ENCODE measurements around the gene CACNA1I. TPM values are rescaled to one million over a fixed set of nuclear protein-coding genes. Genes with fewer than 3 reads are reported as not detected.
A peak's percentile ranks its signal among the peaks of the same experiment; 100 is the strongest.

CACNA1I gene
- total RNA-seq, 1 experiment from 2014 or later: not detected

DNA sequence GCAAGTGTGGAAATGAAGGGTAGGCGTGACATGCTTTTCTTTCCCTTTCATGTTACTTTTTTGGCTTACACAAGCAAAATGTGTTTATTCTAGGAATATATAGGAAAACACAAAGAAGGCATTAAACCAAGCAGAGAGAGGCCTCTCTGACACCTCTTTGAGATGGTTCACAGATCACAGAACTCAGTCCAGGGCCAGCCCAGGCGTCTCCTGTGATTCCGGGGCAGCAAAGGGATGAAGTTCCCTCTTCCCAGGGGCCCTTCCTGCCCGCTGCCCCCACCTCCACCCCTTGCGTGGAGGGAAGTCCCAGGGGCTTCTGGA is 78.0 kb downstream of the CACNA1I start:
- DNase-seq (ENCODE audit: low read depth): no peak

DNA sequence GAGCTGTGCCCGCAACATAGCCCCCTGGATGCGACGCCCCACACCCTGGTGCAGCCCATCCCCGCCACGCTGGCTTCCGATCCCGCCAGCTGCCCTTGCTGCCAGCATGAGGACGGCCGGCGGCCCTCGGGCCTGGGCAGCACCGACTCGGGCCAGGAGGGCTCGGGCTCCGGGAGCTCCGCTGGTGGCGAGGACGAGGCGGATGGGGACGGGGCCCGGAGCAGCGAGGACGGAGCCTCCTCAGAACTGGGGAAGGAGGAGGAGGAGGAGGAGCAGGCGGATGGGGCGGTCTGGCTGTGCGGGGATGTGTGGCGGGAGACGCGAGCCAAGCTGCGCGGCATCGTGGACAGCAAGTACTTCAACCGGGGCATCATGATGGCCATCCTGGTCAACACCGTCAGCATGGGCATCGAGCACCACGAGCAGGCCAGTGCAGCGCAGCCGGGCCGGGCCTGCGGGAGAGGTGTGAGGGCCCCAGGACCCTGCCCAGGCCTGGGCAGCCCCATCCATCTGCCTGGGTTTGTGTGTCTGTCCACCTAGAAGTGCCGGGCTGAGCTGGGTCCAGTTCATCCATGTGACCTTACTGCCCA is 79.0 kb downstream of the CACNA1I start:
- no peak for DNase-seq (ENCODE audit: low read depth)

DNA sequence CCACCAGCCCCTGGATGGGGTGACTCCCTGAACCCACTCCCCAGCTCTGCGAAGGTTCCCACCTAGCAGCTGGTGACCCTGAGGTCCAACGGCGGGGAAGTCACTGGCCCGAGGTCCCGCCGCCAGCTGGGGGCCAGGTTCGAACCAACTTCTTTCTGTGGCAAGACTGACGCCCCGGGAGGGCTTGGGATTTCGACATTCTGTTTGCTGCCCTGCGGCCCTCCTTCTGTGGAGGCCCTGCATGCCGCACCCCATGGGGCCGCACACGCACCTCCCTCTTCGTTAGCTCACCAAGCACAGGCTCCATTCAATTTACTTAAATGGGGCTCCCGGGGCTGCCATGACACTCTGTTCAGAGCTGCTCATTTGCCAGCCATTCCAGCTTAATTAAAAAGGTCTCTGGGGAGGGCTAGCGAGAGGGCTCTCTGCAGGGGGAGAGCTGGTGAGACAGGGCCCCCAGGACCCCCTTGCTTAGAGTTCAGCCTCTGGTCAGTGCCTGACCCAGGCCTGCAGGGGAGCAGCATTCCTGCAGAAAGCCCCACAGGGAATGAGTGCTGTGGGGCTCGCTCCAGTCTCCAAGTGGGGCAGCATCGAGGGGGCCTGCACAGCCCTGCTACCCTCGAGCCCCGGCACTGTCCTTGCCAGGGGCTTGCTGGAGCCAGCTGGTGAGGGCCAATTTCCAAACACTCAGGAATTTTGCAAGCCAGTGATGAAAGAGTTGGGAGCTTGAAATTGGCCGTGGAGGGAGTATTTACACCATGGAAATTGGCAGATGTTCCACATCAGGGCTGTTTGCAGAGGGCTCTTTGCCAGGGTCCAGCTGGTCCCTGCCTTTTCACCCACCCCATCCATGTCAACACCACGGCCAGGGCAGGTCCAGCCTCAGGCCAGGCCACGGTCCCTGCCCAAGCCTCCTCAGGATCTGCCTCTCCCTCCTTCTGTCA is 80.8 kb downstream of the CACNA1I start:
- DNase-seq (ENCODE audit: low read depth): no peak

DNA sequence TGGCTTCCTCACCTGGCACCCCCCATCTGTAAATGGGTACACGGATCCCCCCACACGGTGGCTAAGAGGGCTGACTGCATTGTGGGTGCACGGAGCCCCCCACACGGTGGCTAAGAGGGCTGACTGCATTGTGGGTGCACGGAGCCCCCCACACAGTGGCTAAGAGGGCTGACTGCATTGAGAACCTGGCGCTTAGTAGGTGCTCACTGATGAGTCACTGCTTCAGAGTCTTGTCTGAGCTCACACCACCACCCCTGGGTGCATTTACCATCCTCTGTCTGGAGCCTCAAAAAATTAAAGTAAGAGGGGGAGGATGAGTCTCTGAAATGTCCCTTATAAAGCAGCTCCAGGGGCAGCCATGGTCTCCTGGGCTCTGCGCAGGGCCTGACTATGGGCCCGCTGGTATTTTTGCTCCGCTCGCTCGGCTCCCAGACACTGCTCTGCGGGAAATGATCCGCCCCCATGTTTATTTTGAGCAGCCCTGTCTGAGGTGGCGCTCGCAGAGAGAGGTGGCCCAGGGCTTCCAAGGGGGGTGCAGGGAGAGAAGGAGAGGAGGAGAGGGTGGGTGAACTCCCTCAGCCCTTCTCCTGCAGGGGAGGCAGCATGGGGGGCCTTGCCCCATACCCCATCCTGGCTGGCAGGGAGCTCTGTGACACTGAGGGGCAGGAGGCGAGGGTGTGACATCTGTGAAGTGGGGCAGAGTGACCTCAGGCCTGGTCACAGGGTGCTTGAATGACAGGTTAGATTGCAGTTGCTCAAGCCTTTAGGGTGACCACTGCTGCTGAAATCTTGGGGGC is 82.6 kb downstream of the CACNA1I start:
- DNase-seq (ENCODE audit: low read depth): no peak

DNA sequence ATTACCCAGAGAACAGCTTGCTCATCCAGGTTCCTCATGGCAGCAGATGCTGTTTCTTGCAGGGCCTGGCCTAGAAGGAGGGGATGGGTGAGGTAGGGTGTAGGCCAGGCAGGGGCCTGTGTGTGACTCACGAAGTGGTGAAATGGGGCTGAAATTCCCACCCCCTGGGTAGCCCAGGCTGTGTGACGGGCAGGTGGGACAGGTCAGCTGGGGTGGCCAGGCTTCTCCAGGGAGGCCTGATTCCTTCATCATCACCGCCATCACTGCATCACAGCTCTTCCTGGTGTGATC is 83.2 kb downstream of the CACNA1I start:
- DNase-seq (ENCODE audit: low read depth): no peak

DNA sequence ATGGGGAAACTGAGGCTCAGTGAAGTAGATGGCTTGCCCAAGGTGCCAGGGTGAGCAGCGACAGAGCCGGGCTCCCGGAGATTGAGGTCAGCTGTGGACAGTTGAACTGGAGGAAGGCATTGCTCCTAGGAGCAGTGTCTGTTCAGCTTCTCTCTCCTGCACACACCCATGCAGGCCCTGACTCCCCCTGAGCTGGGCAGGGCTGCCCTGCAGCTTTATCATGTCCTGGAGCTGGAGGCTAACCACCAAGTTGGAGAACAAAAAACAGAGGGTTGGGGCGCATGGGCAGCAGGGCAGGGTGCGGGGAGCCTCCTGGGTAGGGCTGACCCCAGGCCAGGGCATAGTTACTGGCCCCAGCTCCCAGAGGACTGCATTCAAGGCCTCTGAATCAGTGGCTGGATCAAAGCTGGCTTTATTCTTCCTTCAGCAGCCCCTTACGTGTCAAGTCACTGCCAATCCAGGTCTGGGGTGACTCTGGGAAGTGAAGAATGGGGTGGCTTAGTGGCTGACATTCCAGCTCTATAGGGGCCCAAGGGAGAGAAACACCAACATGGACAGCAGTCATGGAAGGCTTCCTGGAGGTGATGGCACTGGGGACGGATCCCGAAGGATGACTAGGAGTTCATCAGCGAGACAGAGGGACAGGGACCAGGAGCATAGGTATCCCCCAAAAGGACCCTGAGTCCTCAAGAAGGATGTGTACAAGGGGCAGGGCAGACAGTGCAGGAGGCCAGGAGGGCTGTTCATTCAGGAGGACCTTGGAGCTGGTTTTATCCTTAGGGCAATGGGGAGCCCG is 83.8 kb downstream of the CACNA1I start:
- no peak for DNase-seq (ENCODE audit: low read depth)

DNA sequence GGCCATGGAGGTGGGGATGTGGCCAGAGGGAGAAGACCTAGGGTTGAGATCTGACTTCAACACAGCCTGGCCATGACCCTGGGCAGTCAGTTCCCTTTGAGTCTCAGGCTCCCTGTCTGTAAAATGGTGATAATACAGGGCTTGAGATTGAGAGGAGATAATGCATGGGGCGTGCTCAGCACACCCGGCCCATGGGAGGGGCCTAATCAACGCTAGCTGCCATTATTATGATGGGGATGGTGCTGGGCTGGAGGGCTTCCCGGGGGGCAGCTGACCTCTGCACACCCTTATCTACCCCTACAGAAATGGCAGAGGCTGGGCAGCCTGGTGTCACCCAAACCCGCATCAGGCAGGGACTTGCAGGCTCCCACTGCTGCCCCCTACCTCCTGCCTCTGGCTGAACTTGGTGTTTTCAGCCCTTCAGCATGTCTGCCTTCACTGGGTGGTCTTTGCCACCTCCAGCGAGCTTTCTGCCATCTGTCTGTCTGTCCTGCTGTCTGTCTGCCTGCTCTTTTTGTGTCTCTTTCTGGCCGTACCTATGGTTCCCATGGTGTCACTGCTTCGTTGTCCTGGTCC is 84.5 kb downstream of the CACNA1I start:
- no peak for DNase-seq (ENCODE audit: low read depth)

DNA sequence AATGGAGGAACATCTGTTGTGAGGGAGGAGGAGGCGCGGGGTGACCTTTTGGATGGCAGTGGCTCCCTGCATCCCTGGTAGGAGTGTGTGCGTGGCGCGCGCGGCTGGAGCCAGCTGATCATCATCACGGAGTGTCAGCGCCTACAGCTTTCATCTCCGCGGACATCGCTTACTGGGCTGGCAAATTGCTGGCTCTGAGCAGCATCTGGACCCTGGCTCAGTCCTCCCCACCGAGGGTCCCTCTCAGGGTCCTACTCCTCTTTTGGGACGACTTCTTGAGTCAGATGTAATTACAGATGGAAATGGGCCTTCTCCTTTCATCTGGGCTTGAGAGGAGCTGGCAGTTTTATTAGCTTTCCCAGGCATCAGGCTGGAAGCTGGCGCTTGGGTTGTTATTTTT is 85.3 kb downstream of the CACNA1I start:
- no peak for DNase-seq (ENCODE audit: low read depth)

DNA sequence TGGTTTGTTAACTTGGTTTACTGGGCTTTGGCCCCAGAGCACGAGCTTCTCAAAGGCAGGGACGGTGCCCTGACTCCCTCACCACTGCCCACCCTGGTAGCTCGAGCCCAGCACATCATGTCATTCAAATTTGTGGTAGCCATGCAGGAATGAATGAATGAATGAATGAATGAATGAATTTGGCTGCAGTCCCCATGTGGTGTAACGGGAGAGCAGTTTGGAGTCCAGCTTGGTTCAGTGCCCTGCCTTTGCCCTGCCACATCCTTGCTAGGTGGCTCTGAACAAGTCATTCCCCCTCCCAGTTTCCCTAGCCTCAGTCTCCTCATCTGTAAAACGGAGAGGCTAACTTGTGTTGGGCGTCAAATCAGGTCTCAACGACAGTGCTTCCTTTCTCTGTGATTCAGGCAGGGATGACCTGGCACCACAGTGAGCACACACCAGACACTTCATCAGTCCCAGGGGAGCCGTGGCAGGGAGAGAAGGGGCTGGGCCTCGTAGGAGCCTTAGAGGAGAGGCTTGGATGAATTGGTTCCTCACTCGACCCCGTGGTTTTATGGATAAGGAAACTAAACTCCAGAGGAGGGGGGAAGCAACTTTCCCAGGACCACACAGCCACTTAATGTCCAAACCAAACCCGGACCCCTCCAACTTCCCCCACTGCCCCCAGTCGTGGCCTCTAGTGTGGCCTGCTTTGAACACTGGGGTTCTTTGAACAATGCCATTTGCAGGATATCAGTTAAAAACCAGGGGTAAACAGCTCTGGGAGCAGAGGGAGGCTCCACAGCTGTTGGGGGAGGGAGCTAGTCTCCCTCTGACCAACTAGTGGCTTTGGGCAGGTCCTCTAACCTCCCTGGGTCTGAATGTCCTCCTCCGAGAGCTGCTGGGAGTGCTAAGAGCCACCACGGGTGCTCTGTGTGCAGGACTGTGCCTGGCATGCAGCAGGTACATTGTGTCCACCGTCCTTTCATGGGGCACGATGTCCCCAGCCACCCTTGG is 86.2 kb downstream of the CACNA1I start:
- peak; percentile 14 for DNase-seq (ENCODE audit: low read depth)

DNA sequence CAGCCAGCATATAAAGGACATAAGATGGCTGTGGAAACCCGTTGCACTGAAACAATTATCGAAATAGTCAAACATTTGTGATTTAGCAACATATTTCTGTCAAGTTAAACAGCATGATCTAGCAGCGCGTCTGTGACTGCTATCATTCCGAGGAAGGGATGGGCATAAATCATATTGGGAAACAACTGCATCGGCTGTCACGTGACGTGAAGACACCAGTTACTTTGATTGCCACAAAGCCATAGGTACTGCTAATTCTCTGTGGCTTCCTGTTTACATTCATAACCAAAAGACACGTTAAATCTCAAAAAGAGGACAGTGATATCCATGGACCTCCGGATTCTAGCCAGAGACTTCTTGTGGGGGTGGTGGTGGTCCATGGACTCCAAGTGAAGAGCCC is 87.8 kb downstream of the CACNA1I start:
- peak; percentile 31 for DNase-seq (ENCODE audit: low read depth)

DNA sequence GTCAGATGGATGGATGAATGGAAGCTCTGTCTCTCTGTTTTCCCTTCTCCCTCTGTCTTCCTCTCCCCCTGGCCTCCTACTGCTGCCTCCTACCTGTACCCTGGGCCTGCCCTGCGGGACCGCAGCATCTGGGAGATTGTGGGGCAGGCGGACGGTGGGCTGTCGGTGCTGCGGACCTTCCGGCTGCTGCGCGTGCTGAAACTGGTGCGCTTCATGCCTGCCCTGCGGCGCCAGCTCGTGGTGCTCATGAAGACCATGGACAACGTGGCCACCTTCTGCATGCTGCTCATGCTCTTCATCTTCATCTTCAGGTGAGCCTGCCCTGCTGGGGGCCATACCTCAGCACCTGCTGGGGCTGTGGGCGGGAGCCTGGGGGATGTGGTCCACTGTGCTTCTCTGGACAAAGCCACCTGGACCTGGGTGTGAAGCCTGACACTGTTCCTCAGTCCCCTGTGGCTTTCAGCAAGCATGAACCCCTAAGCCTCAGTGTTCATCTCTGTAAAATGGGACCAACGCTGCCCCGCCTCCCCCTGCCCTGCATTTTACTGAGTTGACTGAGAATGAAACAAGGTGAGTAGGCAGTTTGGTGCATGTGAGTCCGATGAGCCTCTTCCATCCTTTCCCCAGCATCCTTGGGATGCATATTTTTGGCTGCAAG is 88.4 kb downstream of the CACNA1I start:
- DNase-seq (ENCODE audit: low read depth): no peak

DNA sequence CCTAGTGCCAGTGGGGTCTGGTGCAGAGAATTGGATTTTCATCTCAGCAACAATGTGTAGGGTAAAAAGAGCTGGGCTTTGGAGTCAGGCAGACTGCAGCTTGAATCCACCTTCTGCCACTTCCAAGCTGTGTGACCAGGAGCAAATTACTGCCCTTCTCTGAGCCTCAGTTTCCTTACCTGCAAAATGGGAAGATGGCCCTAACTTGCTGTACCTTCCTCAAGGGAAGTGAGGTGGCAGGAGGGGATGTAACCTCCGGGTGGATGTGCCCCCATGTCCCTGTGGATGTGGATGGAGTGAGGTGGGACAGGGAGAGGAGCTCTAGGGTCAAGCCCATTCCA is 90.9 kb downstream of the CACNA1I start:
- DNase-seq (ENCODE audit: low read depth): no peak

DNA sequence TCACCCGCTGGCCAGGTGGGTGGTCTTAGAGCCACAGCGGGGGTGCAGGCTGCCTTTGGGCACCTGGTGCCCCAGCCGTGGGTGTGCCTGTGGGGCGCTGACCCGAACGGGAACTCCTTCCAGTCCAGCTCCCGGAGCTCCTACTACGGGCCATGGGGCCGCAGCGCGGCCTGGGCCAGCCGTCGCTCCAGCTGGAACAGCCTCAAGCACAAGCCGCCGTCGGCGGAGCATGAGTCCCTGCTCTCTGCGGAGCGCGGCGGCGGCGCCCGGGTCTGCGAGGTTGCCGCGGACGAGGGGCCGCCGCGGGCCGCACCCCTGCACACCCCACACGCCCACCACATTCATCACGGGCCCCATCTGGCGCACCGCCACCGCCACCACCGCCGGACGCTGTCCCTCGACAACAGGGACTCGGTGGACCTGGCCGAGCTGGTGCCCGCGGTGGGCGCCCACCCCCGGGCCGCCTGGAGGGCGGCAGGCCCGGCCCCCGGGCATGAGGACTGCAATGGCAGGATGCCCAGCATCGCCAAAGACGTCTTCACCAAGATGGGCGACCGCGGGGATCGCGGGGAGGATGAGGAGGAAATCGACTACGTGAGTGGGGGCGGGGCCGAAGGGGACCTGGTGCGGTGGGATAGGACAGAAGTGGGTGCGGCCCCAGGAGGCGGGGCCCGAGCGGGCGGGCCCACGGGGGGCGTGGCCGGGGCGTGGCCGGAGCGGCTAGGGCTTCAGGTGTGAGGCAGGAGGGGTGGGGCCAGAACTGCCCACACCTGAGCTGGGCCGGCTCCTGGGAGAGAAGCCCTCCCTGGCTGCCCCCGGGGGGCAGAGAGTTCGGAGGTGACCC is 91.5 kb downstream of the CACNA1I start:
- no peak for DNase-seq (ENCODE audit: low read depth)

DNA sequence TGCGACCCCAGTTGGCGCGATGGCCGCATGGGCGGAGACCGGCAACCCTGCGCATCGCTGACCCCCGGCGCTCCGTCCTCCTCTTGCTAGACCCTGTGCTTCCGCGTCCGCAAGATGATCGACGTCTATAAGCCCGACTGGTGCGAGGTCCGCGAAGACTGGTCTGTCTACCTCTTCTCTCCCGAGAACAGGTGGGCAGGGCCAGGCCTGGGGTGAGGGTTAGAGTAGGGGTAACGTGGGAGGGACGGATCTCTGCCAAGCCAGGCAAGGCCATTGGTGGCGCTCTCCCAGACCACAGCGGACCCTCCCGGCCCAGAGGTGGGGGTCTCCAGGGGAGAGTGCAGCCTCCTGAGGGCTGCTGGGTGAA is 92.1 kb downstream of the CACNA1I start:
- DNase-seq (ENCODE audit: low read depth): no peak

DNA sequence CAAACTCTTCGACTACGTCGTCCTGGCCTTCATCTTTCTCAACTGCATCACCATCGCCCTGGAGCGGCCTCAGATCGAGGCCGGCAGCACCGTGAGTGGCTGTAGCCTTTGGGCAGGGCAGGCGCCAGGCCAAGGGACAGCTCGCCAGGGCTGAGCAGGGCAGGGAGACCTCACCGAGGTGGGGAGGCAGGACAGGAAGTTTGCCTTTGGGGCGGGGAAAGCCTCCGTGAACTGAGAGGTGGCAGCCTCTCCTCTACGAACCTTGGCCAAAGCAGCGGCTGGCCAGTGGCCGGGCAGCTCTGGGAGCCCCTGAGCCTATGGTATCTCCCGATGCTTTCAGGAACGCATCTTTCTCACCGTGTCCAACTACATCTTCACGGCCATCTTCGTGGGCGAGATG is 93.2 kb downstream of the CACNA1I start:
- DNase-seq (ENCODE audit: low read depth): no peak

DNA sequence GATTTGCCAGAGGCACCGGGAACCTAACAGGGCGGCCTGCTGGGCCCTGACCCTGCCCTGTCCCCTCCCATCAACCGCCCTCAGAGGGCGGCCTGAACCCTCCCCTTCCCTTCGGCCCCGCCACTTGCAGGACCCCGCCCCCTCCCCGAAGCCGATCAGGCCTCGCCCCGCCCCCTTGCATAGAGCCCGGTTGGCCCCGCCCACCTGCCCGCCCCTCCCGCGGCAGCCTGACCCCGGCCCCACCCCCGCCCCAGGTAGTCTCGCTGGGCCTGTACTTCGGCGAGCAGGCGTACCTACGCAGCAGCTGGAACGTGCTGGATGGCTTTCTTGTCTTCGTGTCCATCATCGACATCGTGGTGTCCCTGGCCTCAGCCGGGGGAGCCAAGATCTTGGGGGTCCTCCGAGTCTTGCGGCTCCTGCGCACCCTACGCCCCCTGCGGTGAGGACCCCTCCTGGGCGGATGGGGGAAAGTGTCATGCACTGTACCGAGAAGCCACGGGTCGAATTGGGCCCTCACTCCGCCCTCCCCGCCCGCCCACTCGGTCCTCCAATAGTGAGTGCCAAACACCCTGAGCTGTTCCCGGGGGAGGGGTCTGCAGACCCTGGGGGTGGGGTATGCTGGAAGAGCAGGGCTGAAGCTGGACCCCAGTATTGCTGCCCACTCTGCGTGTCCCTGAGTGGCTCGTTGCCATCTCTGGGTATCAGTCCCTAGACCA is 94.1 kb downstream of the CACNA1I start:
- DNase-seq (ENCODE audit: low read depth): no peak

DNA sequence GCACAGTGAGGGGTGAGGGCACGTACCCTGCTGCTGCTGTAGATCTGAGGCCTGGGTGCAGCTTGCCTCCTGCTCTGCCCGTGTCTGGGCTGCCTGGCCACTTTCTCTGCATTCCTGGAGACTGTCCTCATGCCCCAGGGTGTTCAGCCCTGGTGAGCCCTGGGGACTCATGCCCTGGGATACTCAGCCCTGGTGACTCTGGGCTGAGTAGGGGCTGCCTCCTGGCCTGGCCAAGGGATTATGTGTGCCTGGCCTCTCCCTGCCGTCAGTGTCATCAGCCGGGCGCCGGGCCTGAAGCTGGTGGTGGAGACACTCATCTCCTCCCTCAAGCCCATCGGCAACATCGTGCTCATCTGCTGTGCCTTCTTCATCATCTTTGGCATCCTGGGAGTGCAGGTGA is 94.7 kb downstream of the CACNA1I start:
- DNase-seq (ENCODE audit: low read depth): no peak

Data from LHCN-M2 (cell line).